Effector memory CD4-positive, alpha-beta T cell (primary cell): ENCODE measurements around the gene PPARG.
"Not testable (repeated sequence)": the region's sequence is repeated elsewhere in the genome, so short reads cannot be mapped to it uniquely, and the experiment has no call there.

Experiments used
- DNase-seq, 3 donors: peaks; one replicate each; pipeline ENCODE4 v3.0.0-alpha.2; 2020
- H3K27ac ChIP-seq: 2 replicates; pipeline ENCODE4 v1.7.0; 2013; ENCODE audit warnings: mild to moderate bottlenecking, low read length, moderate library complexity; ENCODE audit not compliant: insufficient read depth, poor library complexity, severe bottlenecking
- H3K27me3 ChIP-seq: replicated peaks from 2 replicates; pipeline ENCODE4 v1.7.0; 2013; ENCODE audit warnings: mild to moderate bottlenecking, low read length; ENCODE audit not compliant: insufficient read depth, control insufficient read depth, poor library complexity, severe bottlenecking
- H3K36me3 ChIP-seq: 2 replicates; pipeline ENCODE4 v1.7.0; 2013; ENCODE audit warnings: mild to moderate bottlenecking, low read length, moderate library complexity; ENCODE audit not compliant: control insufficient read depth, insufficient read depth
- H3K4me1 ChIP-seq: 2 replicates; pipeline ENCODE4 v1.7.0; 2013; ENCODE audit warnings: low read length, mild to moderate bottlenecking; ENCODE audit not compliant: control insufficient read depth, insufficient read depth, poor library complexity, severe bottlenecking
- H3K4me3 ChIP-seq: 2 replicates; pipeline ENCODE4 v1.7.0; 2013; ENCODE audit warnings: low read length, low read depth, mild to moderate bottlenecking; ENCODE audit not compliant: insufficient read depth, poor library complexity, severe bottlenecking
- H3K9me3 ChIP-seq: 2 replicates; pipeline ENCODE4 v1.7.0; 2013; ENCODE audit warnings: mild to moderate bottlenecking, low read length, moderate library complexity; ENCODE audit not compliant: control insufficient read depth

The PPARG gene

DNA sequence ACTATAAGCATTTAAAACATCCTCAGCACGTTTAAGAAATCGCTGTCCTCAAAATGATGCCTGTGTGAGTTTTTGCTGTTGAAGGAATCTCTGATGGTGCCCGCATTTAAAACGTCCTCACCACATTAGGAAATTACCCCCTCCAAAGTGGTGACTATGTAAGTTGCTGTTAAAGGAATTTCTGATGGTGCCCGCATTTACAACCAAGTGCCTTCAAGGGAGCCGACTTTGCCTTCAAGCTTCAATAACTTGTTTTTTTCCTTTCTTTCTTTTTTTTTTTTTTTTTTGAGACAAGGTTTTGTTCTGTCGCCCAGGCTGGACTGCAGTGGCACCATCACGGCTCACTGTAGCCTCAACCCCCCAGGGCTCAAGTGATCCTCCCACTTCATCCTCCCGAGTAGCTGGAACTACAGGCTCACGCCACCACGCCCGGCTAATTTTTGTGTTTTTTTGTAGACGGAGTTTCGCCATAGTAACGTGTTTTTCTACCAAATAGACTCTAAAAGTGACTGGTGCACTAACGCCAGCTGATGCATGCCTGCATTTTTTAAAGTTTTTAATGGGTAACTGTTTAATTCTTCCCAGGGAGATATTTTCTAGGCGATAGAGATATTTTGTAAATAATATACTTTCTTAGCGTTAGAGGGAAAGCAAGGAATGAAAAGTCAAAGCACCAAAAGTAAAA lies 176.4 kb downstream of the PPARG start:
- Histone ChIP-seq H3K4me3 (no peak overlapping the region), H3K36me3 (no peaks in the 10 kb centered on the region), H3K4me1 (no peaks in the 10 kb centered on the region), H3K27me3 (no peaks in the 10 kb centered on the region), H3K27ac (no peak overlapping the region), H3K9me3 (no peaks in the 10 kb centered on the region)
- no peak for DNase-seq

DNA sequence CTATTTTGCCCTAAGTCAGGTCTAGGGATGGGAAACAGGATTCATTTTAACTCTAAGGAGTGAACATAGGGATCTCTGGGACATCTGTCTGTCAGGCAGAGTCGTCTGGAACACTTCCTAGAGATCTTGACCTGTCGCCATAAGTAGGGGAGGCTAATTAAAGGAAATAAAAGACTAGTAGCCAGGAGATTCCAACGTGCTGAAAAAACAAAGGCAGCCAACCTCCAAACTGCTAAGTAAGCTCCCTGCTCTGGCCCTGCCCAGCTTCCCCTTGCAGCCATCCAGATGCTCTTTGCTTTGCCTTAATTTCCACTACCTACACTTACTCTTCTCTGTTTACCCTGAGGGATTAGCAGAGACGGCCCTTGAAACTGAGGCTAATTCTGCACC lies 177.0 kb downstream of the PPARG start:
- Histone ChIP-seq H3K27ac (no peak overlapping the region), H3K9me3 (no peaks in the 10 kb centered on the region), H3K36me3 (no peaks in the 10 kb centered on the region), H3K27me3 (no peaks in the 10 kb centered on the region), H3K4me3 (no peak overlapping the region), H3K4me1 (peaks cover under 1% of the 10 kb centered on the region)
- DNase-seq: no peak

DNA sequence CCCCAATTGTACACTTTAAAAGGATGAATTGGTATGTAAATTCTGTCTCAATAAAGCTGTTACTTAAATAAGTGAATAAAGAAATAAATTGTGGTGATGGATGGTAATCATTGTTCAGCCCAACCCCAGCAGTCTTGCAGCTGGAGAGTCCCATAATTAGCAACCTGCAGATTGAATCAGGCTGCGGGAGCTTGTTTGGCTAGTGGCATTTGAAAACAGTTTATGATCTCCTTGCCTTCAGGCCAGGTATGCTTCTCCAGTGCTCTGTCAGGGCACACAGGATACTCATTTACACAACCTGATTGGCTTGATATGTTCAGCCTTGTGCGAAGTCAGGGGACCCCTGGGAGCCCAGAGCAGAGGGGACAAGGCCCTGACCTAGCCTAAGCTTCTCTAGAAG lies 178.9 kb downstream of the PPARG start:
- Histone ChIP-seq H3K27me3 (no peaks in the 10 kb centered on the region), H3K9me3 (no peaks in the 10 kb centered on the region), H3K27ac (no peak overlapping the region), H3K4me3 (no peak overlapping the region), H3K36me3 (no peaks in the 10 kb centered on the region), H3K4me1 (peaks cover 8% of the 10 kb centered on the region)
- DNase-seq: no peak

DNA sequence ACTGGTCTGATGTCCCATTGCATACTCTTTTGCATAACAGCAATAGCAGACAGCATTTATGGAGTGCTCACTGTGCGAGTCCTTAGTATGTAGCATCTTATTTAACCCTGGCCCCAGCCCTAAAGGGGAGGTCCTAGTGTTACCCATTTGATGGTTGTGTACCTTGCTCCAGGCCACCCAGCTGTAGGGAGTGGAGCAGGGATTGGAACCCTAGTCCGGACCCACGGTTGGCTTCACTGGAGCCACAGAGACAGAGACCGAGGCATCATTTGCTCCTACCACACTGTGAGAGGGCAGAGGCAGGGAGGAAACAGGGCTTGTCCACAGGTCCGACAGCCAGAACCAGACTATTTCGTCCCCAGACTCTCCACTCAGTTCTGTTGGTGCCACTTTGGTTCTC lies 179.4 kb downstream of the PPARG start:
- no peaks in the 10 kb centered on the region for H3K27me3 ChIP-seq
- H3K9me3 ChIP-seq: no peaks in the 10 kb centered on the region
- DNase-seq: no peak
- peaks cover 8% of the 10 kb centered on the region for H3K4me1 ChIP-seq
- H3K27ac ChIP-seq: no peak overlapping the region
- no peak overlapping the region for H3K4me3 ChIP-seq
- no peaks in the 10 kb centered on the region for H3K36me3 ChIP-seq

DNA sequence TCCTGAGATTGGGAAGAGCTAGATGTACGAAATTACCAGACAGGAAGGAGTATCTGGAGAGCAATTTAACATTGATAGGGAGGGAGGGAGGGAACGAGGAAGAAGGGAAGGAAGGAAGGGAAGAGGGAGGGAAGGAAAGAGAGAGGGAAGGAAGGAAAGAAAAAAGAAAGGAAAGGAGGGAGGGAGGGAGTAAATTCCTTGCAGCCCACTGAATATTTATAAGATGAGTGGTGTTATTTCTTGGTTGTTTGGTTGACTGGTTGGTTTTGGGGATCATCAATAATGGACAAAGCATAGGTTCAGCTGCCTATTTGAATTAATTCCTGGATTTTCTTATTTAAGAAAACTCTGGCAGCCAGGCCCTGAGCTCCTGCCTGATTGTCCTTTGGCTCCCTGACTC lies 179.9 kb downstream of the PPARG start:
- H3K27ac ChIP-seq: no peak overlapping the region
- H3K36me3 ChIP-seq: no peaks in the 10 kb centered on the region
- H3K4me3 ChIP-seq: no peak overlapping the region
- no peak for DNase-seq
- H3K27me3 ChIP-seq: no peaks in the 10 kb centered on the region
- H3K9me3 ChIP-seq: no peaks in the 10 kb centered on the region
- H3K4me1 ChIP-seq: peaks cover 8% of the 10 kb centered on the region

DNA sequence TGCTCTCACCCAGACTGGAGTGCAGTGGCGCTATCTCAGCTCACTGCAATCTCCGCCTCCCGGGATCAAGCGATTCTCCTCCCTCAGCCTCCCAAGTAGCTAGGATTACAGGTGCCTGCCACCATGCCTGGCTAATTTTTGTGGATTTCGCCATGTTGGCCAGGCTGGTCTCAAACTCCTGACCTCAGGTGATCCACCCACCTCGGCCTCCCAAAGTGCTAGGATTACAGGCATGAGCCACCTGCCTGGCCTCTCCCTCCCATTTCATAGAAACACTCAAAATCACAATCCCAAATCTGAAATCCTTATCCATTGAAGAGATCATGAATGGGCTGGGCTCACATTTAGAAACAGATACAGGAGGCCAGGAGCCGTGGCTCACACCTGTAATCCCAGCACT lies 180.4 kb downstream of the PPARG start:
- not testable (repeated sequence) for H3K27me3 ChIP-seq, H3K36me3 ChIP-seq, H3K4me1 ChIP-seq, H3K27ac ChIP-seq, H3K4me3 ChIP-seq, H3K9me3 ChIP-seq, DNase-seq

DNA sequence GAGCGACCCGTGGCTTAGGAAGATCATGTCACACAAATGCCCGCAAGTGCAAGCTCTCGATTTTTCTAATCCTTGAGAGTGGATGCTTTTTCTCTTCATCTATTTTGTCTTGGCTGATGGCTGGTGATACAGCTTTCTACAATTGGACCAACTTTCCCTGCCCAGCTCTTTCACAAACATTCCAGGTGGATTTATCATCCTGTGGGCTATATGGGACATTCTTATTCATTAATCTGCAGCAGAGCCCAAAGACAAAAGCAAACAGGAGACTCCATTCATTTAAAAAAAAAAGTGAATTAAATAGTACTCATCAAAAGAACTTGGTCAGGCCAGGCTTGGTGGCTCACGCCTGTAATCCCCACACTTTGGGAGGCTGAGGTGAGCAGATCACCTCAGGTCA lies 181.2 kb downstream of the PPARG start:
- peaks cover 8% of the 10 kb centered on the region for H3K4me1 ChIP-seq
- DNase-seq: no peak
- no peak overlapping the region for H3K4me3 ChIP-seq
- no peaks in the 10 kb centered on the region for H3K27me3 ChIP-seq
- no peaks in the 10 kb centered on the region for H3K36me3 ChIP-seq
- no peaks in the 10 kb centered on the region for H3K9me3 ChIP-seq
- H3K27ac ChIP-seq: no peak overlapping the region

DNA sequence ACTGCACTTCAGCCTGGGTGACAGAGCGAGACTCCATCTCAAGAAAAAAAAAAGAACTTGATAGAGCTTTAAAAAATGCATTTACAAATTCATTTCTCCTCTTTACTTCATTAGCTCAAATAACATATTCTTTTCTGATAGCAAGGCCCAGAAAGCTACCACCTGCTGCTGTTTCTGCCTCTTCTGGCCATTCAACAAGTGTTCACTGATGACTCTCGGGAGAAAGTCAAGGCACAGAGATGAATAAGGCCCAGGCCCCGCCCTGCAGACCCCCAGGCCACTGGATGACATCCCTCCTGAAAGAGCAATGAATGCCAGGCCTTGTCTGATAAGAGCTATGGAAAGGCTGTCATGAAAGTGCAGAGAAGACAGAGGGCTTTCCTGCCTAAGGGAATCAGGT lies 181.8 kb downstream of the PPARG start:
- H3K4me1 ChIP-seq: peaks cover 8% of the 10 kb centered on the region
- no peaks in the 10 kb centered on the region for H3K9me3 ChIP-seq

DNA sequence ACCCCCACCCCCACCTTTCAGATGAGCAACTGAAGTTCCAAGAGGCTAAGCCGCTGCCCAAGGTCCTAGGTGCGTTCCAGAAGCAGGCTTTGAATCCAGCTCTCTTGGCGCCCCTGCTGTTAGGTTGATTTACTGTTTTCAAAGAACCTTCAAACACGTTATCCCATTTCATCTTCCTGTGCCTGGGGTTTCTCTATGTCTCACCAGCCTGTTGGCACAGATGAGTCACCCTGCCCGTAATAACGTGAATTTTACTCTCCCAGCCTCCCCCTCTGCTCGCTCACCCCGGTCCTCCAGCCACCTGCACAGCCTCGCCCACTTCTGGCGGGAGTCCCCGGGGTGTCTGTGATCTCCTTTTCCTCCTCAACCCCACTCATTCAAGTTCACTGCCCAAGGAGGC lies 182.4 kb downstream of the PPARG start:
- no peak overlapping the region for H3K4me3 ChIP-seq

More for the DNA sequence above, 181.8 kb downstream of the PPARG start:
- no peak for DNase-seq
- Histone ChIP-seq H3K27me3 (no peaks in the 10 kb centered on the region), H3K27ac (no peak overlapping the region), H3K36me3 (no peaks in the 10 kb centered on the region), H3K4me3 (no peak overlapping the region)

DNA sequence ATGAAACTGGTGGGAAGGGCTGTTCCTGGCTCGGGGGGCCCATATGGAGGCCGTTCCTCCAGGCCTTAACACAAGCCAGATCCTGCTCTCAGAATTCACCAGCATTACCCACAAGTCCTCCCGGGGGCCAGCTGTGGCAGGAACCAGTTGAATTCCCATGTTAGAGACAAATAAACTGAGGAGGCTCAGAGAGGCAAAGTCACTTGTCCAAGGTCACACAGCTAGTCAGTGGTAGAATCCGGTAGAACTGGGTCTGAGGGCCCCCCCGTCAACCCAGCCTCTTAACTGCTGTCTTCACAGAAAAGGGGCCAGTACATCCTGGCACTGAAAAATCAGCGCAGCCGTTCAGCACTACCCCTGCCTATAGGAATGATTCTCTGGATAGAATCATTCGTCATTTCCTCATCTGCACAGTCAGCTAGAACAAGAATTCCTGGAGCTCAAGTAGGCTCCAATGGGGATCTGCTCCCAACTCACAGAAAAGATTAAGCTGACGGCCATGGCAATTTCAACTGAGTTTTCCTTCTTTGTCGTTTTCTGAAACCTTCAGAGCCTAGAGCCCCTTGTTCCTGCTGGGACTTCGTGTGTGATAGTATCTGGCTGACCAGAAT lies 183.2 kb downstream of the PPARG start:
- Histone ChIP-seq H3K27me3 (no peaks in the 10 kb centered on the region), H3K4me3 (no peak overlapping the region), H3K27ac (no peak overlapping the region), H3K4me1 (peaks cover 8% of the 10 kb centered on the region), H3K9me3 (no peaks in the 10 kb centered on the region), H3K36me3 (no peaks in the 10 kb centered on the region)
- no peak for DNase-seq

More for the DNA sequence above, 182.4 kb downstream of the PPARG start:
- Histone ChIP-seq H3K27me3 (no peaks in the 10 kb centered on the region), H3K9me3 (no peaks in the 10 kb centered on the region), H3K4me1 (peaks cover 8% of the 10 kb centered on the region), H3K27ac (no peak overlapping the region), H3K36me3 (no peaks in the 10 kb centered on the region)
- DNase-seq: peak in 1 of 3 donors; percentile 8
